Umbilical cord (tissue), 2 donors: ENCODE measurements around the gene CPXM2. TPM values are rescaled to one million over a fixed set of nuclear protein-coding genes. Genes with fewer than 3 reads are reported as not detected.

ENCODE experiments used
- DNase-seq: peaks from one replicate; pipeline ENCODE4 v3.0.0-alpha.2; 2015; ENCODE audit warnings: low spot score
- total RNA-seq: library from RNA; depleted of rRNA; stranded (reverse); fragments of >200 nt; gene quantifications from one replicate; pipeline ENCODE4 v1.2.3, GENCODE V29; 2014; ENCODE audit warnings: low replicate concordance; ENCODE audit not compliant: insufficient read depth

CPXM2 gene
- total RNA-seq, 1 donor from 2014 or later: 122 TPM

DNA sequence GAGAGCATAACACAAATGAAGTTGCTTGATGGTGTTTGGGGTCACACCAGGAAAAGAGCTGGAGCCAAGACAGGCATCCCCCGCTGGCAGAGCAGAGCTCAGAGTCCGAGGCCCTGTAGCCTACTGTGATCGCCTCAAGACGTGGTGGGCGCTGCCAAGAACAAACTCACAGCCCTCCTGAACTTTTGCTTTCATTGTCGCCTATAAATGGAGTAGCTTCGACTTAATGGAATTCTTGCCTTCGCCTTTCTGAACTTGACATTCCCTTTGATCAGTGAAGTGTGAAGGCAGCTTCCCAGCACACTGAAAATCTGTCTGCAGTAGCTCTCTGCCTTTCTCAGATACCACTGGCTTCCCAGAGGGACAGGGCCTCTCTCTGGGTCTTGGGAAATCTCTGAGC, 21.3 kb downstream of the CPXM2 start:
- DNase-seq: no peak

DNA sequence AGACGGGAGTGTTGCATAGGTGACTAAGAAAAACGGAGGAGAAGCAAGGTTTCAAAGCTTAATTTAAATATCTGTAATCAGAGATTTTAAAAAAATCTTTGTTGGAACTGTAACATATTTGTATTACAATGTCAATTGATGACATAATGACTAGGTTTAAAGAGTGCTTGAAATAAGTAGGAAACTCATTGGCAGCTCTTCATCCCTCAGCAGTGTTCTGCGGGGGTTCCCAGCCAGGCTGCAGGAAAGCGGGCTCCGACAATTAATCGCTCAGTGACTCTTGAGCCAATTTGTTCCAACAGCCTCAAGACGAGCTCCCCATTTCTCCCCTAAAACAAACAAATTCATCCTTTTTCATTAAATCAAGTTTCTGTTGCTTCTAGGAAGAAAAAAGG, 22.6 kb downstream of the CPXM2 start:
- DNase-seq: no peak

DNA sequence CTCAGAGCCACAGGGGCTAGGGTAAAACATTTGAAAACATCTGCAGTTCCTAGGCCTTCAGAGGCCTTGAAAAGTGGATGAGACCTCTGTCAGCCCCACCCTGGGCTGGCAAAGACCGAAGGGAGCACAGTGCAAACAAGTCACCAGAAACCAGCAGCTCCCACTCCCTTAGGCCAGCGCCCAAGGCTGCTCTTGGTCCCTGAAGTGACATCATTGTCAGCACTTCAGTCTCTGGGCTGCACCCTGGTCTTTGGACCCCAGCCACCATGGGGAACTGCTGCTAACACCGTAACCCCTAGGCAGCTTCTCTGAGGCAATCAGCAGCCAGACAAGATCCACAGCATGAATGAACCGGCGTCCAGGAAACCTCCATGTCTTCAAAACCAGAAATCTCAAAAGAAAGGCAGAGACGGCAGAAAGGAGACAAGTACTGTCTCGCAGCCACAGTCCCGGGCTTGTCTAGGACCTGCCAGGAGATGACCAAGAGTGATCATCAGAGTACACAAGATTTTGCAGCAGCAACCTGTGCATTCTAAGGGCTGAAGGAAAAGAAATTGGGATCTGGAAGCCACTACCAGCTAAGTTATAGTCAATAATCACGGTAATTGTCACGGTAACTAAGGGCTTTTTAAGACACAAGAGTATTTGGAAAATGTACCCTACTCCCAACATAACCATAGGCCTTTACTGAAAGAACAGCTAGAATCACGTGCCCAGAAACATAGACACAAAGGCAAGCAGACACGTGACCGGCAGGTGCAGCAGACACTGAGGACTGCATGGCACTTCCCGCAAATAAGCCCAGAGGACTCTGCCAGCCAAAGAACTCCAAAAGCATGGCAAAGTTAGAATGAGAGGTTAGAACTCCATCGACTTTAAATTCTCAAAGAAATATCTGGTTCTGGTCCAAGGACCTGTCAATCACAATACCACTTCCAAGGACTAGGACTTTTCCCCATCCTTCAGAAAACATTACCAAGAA, 23.3 kb downstream of the CPXM2 start:
- DNase-seq: no peak

DNA sequence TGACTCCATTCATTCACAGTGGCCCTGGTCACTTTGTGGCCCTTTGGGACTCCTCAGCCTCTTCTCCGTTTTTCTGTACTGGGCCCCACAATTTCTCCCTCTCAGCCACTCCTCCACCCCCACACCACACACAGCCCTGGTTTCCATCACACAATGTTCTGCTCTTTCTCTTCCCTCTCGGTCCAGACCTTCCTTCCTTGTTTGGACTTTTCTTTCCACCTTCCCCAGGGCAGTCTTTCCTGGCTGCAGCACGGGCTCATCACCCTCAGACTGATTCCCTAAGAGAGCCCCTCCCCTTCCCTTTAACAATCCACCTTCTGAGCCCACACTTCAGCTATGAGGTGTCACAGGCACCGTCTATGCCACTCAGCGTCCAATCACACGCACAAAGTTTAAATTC, 25.7 kb downstream of the CPXM2 start:
- no peak for DNase-seq

DNA sequence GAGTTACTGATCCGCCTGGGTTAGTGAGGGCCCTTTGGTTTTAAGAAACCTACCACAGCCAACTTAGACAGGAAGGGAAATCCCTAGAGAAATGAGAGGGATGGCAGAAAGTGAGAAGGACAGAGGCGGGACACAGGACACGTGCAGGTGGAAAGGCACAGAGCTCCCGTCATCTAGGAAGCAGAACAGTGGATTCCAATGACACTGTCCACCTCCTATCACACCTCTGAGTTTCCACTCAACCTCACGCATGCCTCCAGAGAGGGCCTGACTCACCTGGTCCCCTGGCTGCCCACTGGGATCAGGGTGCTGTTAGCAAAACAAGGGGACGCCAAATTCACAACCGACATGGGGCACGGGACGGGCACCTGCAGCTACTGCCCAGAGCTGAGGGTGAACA, 26.3 kb downstream of the CPXM2 start:
- DNase-seq: no peak

DNA sequence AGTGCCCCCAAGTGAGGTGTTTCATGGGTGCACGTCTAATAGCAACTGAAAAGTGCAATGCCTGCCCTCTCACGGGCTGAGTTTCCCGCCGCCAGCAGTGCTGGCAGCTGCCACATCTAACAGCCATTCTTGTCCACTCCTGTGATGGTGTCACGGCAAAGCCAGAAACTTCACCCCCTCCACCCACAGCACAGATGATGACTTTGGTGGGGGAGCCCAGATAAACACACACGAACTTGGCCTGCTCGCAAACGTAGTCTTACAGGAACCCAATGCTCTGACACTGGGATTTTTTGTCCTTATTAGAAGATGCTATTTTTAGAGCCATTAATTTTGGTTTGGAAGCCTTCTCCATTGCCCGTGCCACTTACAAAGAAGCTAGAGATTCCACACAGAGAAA, 26.7 kb downstream of the CPXM2 start:
- DNase-seq: no peak

DNA sequence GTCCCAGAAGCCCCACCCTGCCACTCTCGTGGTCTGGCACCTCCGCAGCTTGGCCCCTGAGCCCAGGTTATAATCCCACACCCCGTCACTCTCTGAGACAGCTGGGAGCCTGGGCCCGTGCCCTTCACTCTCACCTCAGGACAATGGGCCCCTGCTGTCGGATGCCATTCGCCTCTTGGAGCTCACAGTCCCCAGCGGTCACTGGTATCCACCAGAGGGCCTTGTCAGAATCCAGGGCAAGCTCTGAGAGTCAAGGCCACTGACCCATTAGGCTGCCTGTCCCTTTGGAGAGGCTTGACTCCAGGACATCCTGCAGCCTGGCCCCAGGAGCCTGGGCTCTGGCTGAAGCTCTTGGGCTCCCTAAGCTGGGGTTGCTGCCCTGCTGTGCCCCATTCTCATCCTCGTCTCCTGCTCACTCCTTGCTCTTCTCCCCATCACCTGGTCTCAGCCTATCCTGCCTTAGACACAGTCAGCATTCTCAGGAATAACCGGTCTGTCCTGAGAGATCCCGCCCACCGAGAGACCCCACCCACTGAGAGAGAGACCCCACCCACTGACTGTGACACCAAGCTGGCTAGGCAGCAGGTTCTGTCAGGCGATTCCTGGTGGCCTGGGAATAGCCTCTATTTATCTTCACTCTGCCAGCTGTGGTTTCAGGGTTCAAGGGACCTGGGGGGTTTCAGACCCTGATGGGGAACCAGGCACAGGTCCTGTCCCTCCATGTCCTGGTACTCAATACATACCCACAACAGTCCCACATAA, 27.7 kb downstream of the CPXM2 start:
- no peak for DNase-seq

DNA sequence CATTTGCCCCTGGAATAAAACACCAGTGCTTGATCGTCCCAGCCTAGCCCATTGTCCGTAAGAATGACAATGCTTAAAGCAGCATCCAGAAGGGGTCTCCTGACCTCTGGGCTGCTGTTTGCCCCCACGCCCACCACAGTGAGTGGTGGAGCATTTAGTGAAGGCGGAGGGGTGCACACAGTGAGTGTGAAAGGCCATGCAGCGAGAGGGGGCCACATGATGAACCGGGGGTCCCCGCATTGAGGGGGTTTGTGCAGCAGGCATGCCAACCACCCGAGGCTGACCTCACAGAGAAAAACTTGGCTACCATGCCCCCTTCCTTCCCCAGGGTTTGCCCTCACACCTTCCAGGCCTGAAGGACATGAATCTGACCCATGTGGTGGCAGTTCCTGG, 28.4 kb downstream of the CPXM2 start:
- no peak for DNase-seq

DNA sequence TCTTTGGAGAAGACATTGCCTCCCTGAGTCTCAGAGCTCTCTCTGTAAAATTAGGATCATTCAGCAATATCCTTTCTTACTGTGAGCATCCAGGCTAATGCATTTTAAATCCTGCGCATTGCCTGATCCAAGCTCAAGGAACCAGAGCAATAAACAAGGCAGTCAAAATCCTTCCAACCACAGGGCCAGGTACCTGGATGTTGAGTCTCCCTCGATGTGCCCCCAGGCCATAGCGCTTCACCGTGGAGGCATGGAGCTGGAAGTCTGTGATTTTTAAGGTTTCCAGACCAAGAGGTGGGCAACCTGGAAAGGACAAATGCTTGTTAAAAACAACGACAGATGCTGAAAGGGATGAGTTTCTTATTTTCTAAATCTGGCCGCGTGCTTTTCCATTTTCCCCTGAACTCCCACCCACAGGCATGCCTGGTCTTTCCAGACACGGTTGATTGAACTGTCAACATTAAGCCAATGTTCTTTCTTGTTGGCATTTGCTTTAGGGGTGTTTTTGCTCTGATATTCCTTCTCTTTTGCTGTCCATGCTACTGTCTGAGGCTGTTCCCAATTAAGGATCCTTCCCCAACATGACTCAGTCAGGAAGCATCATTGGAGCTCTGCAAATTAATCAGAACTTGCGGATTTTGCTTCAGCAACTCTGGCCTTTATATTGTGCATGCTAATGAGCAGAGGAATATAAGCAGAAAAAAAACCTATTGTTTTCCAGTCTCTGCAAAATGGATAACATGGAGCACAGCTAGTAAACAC, 29.0 kb downstream of the CPXM2 start:
- DNase-seq: no peak

DNA sequence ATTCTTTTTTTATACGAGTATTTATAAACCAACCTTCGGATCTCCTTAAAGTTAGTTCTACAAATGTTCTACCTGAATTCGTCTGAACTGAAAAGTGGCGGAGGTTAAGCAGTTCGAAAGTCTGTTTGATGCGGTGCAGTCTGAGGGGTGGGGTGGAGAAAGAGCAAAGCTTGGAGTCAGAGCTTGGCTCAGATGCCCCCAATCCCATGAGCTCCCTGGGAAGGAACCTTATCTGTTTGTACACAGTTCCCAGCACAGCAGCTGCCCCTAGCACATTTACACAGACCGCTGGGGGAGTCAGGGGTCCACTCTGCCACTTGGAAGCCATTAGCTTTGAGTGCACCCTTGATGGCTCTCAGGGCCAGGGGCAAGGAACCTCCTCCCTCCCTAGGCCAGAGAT, 30.8 kb downstream of the CPXM2 start:
- no peak for DNase-seq

DNA sequence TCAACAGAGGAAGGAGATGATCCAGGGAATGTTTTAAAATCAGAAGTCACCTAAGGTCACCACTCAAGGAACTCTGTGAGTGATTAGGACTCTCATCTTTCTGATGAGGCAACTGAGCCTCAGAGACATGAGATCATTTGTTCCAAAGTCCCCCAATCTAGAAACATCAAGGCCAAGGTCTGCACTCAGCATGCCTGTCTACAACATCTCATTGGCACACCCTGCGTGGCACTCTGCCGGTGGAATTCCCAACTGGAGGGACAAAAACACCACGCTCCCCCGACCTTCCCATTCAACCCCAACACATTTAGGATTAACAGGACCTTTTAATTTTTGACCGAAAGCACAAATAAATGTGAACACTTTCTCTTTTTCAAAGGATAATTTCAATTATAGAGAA, 31.4 kb downstream of the CPXM2 start:
- no peak for DNase-seq

DNA sequence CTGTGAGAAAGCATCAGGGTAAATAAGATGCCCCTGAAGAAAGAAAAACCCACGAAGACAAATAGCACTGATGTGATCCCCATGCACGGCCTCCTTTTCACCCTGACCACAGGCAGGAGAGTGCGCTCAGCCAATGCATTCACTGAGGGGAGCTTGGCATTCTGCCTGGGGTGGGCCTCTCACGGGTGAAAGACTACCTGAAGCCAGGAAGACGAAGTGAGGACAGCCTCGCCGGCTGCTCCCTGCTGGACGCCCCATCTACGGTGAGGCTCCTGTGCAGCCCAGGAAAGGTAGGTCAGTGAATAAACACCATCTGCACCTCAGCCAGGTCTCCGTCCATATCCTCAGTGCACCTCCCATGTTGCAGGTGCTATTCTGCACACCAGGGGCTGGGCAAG, 32.0 kb downstream of the CPXM2 start:
- DNase-seq: no peak

DNA sequence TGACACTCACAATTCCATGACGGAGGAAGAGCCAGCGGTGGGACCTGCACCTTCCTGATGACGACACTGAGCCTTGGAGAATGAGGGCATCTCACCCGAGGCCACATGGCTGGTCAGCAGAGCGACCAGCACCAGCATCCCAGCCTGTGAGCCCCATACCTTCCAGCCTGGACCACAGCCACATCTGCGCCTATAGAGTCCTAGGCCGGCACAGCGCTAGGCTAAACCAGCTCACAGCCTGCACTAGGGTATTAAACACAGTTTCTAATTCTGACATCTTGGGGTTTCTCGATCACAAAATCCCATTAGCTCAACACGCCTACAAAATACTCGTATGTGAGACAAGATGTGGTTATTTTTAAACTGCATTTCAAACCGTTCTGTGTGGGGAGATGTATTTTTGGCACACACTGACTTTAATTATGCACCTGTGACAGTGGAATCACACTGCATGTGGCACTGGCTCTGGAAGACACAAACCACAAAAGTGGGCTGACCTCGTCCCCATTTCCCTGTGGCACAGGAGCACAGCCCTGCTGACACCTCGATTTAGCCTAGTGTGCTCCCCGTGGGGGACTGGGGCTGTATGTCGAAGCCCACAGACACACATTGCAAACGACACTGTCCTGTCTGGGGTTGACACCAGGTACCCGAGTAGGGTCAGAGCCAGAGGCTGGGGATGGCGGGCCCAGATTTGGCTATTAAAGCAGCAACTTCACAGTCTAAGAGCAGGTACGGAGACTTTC, 32.5 kb downstream of the CPXM2 start:
- DNase-seq: no peak

DNA sequence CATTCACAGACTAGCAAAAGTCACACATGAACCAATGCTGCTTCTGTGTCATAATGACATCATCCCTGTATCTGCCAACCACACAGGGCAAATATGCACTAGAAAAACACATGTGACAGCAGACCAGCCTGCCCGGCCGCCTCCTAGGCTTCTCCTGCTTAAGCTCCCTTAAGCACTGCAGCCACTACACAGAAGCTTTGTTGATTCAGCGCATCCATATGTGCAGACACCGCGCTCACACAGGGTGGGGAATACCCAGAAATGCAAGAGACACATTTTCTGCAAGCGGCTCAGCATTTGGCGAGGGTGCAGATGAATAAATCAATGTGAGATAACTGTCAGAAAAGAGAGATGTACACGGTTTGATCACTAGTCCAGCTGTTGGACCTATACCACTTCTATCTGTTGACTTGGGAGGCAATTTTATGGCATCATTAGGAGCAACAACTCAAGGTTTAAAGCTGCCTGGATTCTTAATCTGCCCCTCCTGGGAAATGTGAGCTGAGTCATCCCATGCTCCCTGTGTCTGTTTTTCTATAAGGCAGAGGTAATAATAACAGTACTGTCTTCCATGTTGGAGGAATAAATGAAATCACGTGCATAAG, 33.4 kb downstream of the CPXM2 start:
- DNase-seq: peak; percentile 97

DNA sequence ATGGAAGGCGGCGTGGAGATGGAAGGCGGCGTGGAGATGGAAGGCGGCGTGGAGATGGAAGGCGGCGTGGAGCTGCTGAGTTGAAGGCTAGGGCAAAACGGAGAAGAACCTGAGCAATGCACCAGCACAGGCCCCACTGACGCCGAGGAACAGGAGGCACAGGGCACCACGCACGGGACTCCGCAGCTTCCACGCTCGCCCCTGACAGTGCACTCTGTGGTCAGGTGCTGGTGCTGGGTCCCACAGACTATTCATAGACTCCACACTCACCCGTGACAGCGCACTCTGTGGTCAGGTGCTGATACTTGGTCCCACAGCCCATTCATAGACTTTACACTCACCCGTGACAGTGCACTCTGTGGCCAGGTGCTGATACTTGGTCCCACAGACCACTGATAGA, 34.0 kb downstream of the CPXM2 start:
- no peak for DNase-seq

DNA sequence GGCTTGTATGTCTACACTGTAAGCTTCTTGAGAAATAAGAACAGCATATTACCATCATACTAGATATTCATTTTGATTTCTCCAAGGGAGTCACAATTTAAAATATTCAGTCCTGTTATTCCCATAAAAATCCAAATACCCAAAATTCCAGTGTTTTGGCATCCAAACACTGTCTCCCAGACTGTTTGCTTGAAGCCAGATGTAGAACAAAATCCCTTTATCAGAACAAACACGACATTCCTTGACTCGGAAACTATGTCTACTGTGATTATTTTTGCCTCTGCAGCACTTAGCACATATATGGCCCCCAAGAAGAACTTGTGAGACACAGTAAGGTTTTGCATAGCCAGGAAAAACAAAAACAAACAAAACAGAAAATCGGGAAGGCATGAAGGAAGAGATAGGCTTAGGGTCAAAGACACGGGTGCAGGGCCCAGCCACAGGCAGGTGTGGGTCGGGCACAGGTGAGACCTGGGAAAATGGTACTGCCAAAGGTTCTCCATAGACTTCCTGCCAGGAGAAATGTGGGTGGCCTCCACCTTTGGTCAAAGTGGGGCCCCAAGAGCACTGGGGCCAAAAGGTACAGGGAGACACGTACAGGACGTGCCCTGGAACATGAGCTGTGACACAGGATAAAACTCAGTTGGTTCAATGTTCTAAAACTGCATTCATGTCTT, 36.5 kb downstream of the CPXM2 start:
- peak; percentile 80 for DNase-seq

DNA sequence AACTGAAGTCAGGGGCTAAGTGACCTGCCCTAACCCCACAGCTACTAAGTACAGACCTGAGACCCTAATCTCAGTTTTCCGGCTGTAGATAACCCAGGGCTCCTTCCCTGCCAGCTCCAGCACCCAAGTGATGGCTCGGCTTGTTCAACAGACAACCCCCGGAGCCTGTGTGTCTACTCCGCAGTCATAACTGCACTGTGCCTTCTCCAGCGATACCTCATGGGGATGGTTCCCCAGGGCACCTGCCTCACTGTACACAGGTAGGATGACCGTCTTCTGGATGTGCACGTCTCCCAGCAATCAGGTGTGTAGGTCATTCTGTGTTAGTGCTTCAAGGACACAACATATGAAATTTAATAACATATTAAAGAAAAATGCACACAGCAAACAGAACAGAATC, 37.1 kb downstream of the CPXM2 start:
- DNase-seq: no peak

DNA sequence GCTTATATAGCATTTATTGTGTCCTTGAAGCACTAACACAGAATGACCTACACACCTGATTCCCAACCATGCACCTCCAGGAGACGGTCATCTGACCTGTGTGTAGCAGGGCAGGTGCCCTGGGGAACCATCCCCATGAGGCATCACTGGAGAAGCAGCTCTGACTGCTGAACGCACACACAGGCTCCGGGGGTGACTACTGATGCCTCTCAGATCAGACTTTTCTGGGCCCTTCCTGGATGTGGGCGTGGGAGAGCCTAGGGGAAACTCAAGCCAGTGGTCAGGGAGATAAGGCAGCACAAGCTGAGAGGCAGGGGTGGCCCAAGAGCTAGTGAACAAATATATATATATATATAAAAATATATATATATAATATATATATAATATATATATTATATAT, 37.6 kb downstream of the CPXM2 start:
- no peak for DNase-seq

DNA sequence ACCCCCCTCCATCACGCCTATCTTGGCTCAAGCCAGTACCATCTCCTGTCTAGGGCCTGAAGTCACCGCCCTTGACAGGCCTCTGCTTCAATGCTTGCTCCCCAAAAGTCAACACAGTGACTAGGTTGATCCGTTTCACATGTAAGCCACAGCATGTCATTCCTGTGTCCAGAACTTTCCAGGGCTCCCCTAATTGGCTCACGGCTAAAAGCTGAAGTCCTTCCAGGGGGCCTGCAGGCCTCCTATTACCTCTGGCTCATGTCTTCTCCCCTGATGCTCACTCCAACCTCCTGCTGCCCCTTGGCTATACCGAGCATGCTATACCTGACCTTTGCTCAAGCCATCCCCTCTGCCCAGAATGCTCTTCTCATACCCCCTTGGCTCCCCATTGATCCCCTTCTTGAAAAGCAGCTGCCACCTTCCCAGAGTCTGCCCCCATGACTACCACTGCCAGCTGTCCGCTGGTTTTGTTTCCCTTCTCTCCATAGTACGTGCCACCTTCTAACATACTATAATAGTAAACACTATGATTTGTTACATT, 39.1 kb downstream of the CPXM2 start:
- DNase-seq: no peak
